GM18909 (cell line): ENCODE data around the gene PODNL1.
"Not testable (repeated sequence)": the region's sequence is repeated elsewhere in the genome, so short reads cannot be mapped to it uniquely, and the experiment has no call there.

Experiments used
- ATAC-seq: cut with Tn5 transposase; IDR thresholded peaks from one replicate; pipeline ENCODE4 v1.9.1; 2021; ENCODE audit warnings: mild to moderate bottlenecking; ENCODE audit not compliant: unreplicated experiment, poor library complexity

The PODNL1 gene

GRCh38 chr19:13974073-13974472 is 35.9 kb upstream of the PODNL1 start:
- no peak for ATAC-seq

GRCh38 chr19:13973479-13973878 is 35.3 kb upstream of the PODNL1 start:
- not testable (repeated sequence) for ATAC-seq

GRCh38 chr19:13972368-13973155 is 34.3 kb upstream of the PODNL1 start:
- no peak for ATAC-seq

- not testable (repeated sequence) for ATAC-seq
Observed at GRCh38 chr19:13971868-13972267, 33.7 kb upstream of the PODNL1 start.

GRCh38 chr19:13969897-13970296 is 31.7 kb upstream of the PODNL1 start:
- ATAC-seq, result no peak

- ATAC-seq, result no peak
Observed at GRCh38 chr19:13968999-13969398, 30.8 kb upstream of the PODNL1 start.

GRCh38 chr19:13968383-13968935 is 30.2 kb upstream of the PODNL1 start:
- ATAC-seq, result no peak

- ATAC-seq, result not testable (repeated sequence)
Observed at GRCh38 chr19:13967206-13967605, 29.0 kb upstream of the PODNL1 start.

GRCh38 chr19:13966684-13967128 is 28.5 kb upstream of the PODNL1 start:
- no peak for ATAC-seq

GRCh38 chr19:13965926-13966683 is 27.9 kb upstream of the PODNL1 start:
- no peak for ATAC-seq

- no peak for ATAC-seq
Observed at GRCh38 chr19:13965377-13965896, 27.2 kb upstream of the PODNL1 start.

- ATAC-seq, result no peak
Observed at GRCh38 chr19:13964776-13965175, 26.6 kb upstream of the PODNL1 start.

GRCh38 chr19:13963603-13964105 is 25.4 kb upstream of the PODNL1 start:
- no peak for ATAC-seq

GRCh38 chr19:13962699-13963602 is 24.7 kb upstream of the PODNL1 start:
- no peak for ATAC-seq

GRCh38 chr19:13961826-13962698 is 23.8 kb upstream of the PODNL1 start:
- ATAC-seq, result no peak

- no peak for ATAC-seq
Observed at GRCh38 chr19:13960863-13961784, 22.9 kb upstream of the PODNL1 start.

- no peak for ATAC-seq
Observed at GRCh38 chr19:13959962-13960862, 22.0 kb upstream of the PODNL1 start.
